GM12878 (cell line): Measurements from ENCODE around the gene IRF9. TPM values are rescaled to one million over a fixed set of nuclear protein-coding genes. Genes with fewer than 3 reads are reported as not detected.

ENCODE experiments used
- ATAC-seq: fragments of 200-7000 bp; cut with Tn5 transposase; 3 replicates; pipeline ENCODE4 v1.9.1; 2020; ENCODE audit warnings: mild to moderate bottlenecking, moderate library complexity
- BruUV-seq: library from RNA; stranded (reverse); fragments of 400-500 nt; replicated peaks from 2 replicates; lab custom pipeline; 2021; lab: Mats Ljungman, UMichigan
- CTCF ChIA-PET: fragments of 300-600 bp; sonication (Branson Sonifier 250); formaldehyde crosslinking; extraction: SDS; loops from one replicate; lab custom pipeline; 2021; ENCODE audit warnings: inconsistent platforms; lab: Yijun Ruan, JAX
- POLR2A ChIA-PET: fragments of 350-600 bp; formaldehyde crosslinking; extraction: SDS; loops from one replicate; lab custom pipeline; 2021; ENCODE audit warnings: inconsistent platforms; lab: Charles Lee
- RAD21 ChIA-PET: fragments of 300-600 bp; sonication (Branson Sonifier 250); formaldehyde crosslinking; loops from one replicate; lab custom pipeline; 2023; ENCODE audit warnings: antibody characterized with exemption; ENCODE audit not compliant: unreplicated experiment; lab: Charles Lee
- SMC1A ChIA-PET: fragments of 300-600 bp; sonication (Branson Sonifier 250); formaldehyde crosslinking; loops from one replicate; lab custom pipeline; 2023; ENCODE audit not compliant: unreplicated experiment, uncharacterized antibody; lab: Charles Lee
- DNase-seq: peaks from one replicate; pipeline ENCODE4 v3.0.0-alpha.2; 2011; ENCODE audit warnings: low read depth, low spot score
- FAIRE-seq: peaks from 3 replicates; lab custom pipeline; 2011; peaks lifted over from hg19 to GRCh38; lab: Jason Lieb, UNC
- H2AFZ ChIP-seq: 2 replicates; pipeline ENCODE4 v1.6.0; 2011; ENCODE audit warnings: low read depth, low read length, control low read depth; ENCODE audit not compliant: control insufficient read depth
- H3K27ac ChIP-seq: 2 replicates; pipeline ENCODE4 v1.5.1; 2011; ENCODE audit warnings: control low read depth; ENCODE audit not compliant: control insufficient read depth, insufficient read depth
- H3K27me3 ChIP-seq, 2 experiments: replicated peaks in 1 of 2; 2 replicates each; pipeline versions ENCODE4 v1.6.0 to v1.6.1; 2011; ENCODE audit warnings: low read length in 1 of 2; ENCODE audit not compliant: control insufficient read depth in 2 of 2, insufficient read depth in 2 of 2
- H3K36me3 ChIP-seq, 2 experiments: 2 replicates each; pipeline ENCODE4 v1.5.1; 2011; ENCODE audit warnings: low read length in 1 of 2; ENCODE audit not compliant: control insufficient read depth in 2 of 2, insufficient read depth in 2 of 2
- H3K4me1 ChIP-seq: 2 replicates; pipeline ENCODE4 v1.6.1; 2011; ENCODE audit warnings: mild to moderate bottlenecking, low read length, moderate library complexity, mixed read lengths; ENCODE audit not compliant: control insufficient read depth, insufficient read depth
- H3K4me2 ChIP-seq: 2 replicates; pipeline ENCODE4 v1.6.0; 2011; ENCODE audit warnings: control low read depth; ENCODE audit not compliant: control insufficient read depth, insufficient read depth
- H3K4me3 ChIP-seq: fragments of 200-600 bp; sonication (generic); 2 replicates; pipeline ENCODE4 v1.5.1; 2016
- H3K79me2 ChIP-seq: 2 replicates; pipeline ENCODE4 v1.6.0; 2011; ENCODE audit warnings: low read length; ENCODE audit not compliant: control insufficient read depth, insufficient read depth
- H3K9ac ChIP-seq: 2 replicates; pipeline ENCODE4 v1.8.0; 2011; ENCODE audit warnings: low read length, control low read depth, mixed read lengths; ENCODE audit not compliant: control insufficient read depth, insufficient read depth
- H3K9me3 ChIP-seq: replicated peaks from 3 replicates; pipeline ENCODE4 v1.5.1; 2011; ENCODE audit warnings: mild to moderate bottlenecking, low read length; ENCODE audit not compliant: control insufficient read depth, insufficient read depth
- H4K20me1 ChIP-seq: 2 replicates; pipeline ENCODE4 v1.6.0; 2011; ENCODE audit not compliant: control insufficient read depth, insufficient read depth
- RELB ChIP-seq: fragments of 450-650 bp; IDR thresholded peaks from 2 replicates; pipeline ENCODE4 v1.6.1; 2017; ENCODE audit warnings: low read depth, mild to moderate bottlenecking, moderate library complexity
- WGBS: methylation state at CpG from one replicate; pipeline ENCODE4 v1.1.6; 2016; ENCODE audit warnings: low lambda C conversion rate; ENCODE audit not compliant: insufficient replicate concordance, insufficient coverage; ENCODE audit errors: missing lambda C conversion rate; 5-methylcytosine and 5-hydroxymethylcytosine counted together
- in situ Hi-C: fragments of 300-500 bp; cut with MboI; formaldehyde crosslinking; loops from 9 replicates; pipeline ENCODE4 v1.14.3; 2018; ENCODE audit warnings: mixed read lengths
- intact Hi-C: fragments of 100-400 bp; cut with micrococcal nuclease; formaldehyde crosslinking; loops from one replicate; pipeline ENCODE4 v1.14.2; 2022; ENCODE audit not compliant: unreplicated experiment
- polyA plus RNA-seq, 11 experiments: library from polyadenylated mRNA; depleted of rRNA in 4 of 11; unstranded in 6 of 11; stranded (reverse) in 5 of 11; fragments of >200 nt; fragmentation: Nextera tagmentation in 4 of 11; fragmentation: Illumina TruSeq in 1 of 11; extraction: Ambion mirVana in 4 of 11; extraction: Trizol in 1 of 11; gene quantifications; 1 replicate in 1 of 11; 2 replicates in 10 of 11; pipeline versions ENCODE4 v1.2.1 to v1.2.3, GENCODE V29; 2011 to 2016; ENCODE audit warnings: inconsistent platforms in 2 of 11, missing spikeins in 2 of 11, low read depth in 1 of 11
- total RNA-seq, 4 experiments: library from RNA; depleted of rRNA in 3 of 4; stranded (reverse); fragments of >200 nt in 3 of 4; fragmentation: Illumina TruSeq in 1 of 4; extraction: Trizol in 1 of 4; gene quantifications; 2 replicates each; pipeline versions ENCODE4 v1.2.1 to v1.2.3, GENCODE V29; 2013 to 2021
- TF ChIP-seq, protein P1 (sequence below): fragments of 450-650 bp; conservative IDR thresholded peaks from 2 replicates; pipeline ENCODE4 v1.6.1; 2017; ENCODE audit warnings: mild to moderate bottlenecking, moderate library complexity

The IRF9 gene
- total and polyA plus RNA-seq, 10 of the 15 experiments (the other 5 are each of a cell fraction or from before 2014, with no cell fraction given): 47.6 to 234 (median 148) TPM

DNA sequence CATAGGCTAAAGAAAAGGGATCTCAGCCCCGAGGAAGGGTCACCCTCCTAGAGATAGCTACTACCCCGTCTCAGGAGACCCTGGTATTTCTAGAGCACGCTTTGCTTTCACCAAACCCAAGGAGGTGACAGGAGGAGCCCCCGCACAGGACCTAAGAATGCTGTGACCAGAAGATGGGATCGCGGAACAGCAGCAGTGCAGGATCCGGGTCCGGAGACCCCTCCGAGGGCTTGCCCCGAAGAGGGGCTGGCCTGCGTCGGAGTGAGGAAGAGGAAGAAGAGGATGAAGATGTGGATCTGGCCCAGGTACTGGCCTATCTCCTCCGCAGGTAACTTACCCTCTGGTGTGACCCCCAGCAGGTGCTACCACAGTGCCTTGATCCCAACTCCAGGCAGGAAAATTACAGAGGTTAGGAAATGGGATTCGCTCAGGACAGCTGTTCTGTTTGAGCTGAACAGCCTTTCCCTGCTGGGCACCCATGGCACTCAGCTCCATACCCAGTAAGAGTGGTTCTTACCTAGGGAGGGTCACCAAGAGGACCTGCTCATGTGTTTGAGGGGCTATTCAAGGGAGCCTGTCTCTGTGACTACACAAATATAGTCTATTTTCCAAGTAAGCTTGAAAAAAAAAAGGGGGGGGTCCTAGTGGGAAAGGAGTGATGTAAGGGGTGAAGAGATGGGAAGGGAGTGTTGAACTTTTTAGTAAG lies 45.5 kb upstream of the IRF9 start:
- WGBS: 0% methylated on average over 14 of the region's 14 CpGs

More for the DNA sequence above, 45.5 kb upstream of the IRF9 start:
- TF ChIP-seq, protein P1, sequence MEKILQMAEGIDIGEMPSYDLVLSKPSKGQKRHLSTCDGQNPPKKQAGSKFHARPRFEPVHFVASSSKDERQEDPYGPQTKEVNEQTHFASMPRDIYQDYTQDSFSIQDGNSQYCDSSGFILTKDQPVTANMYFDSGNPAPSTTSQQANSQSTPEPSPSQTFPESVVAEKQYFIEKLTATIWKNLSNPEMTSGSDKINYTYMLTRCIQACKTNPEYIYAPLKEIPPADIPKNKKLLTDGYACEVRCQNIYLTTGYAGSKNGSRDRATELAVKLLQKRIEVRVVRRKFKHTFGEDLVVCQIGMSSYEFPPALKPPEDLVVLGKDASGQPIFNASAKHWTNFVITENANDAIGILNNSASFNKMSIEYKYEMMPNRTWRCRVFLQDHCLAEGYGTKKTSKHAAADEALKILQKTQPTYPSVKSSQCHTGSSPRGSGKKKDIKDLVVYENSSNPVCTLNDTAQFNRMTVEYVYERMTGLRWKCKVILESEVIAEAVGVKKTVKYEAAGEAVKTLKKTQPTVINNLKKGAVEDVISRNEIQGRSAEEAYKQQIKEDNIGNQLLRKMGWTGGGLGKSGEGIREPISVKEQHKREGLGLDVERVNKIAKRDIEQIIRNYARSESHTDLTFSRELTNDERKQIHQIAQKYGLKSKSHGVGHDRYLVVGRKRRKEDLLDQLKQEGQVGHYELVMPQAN: peak; percentile 26; the same call in 1 of the 2 replicates
- no peak for TF ChIP-seq RELB
- DNase-seq (no peak), ATAC-seq (no peak), FAIRE-seq (no peak)
- BruUV-seq: TSS peak; percentile 76
- Histone ChIP-seq H3K36me3 (peaks cover 7 to 23% of the 10 kb centered on the region in 2 experiments), H3K79me2 (peaks cover 24% of the 10 kb centered on the region), H2AFZ (peak overlapping the region; percentile 82), H3K27ac (peak overlapping the region; percentile 94), H4K20me1 (no peaks in the 10 kb centered on the region), H3K4me2 (peak overlapping the region; percentile 92), H3K9ac (peak overlapping the region; percentile 82), H3K4me3 (peak overlapping the region; percentile 96), H3K27me3 (no peaks in the 10 kb centered on the region), H3K9me3 (no peaks in the 10 kb centered on the region), H3K4me1 (peaks cover 5% of the 10 kb centered on the region)
- SMC1A ChIA-PET: interaction anchor here (0.9 to 7.7 kb wide), 15 partner anchors 10 to 182 kb away, joined by 3 to 70 read pairs (median 7); partner anchors contain the start of genes CHMP4A, IPO4, IRF9 and PCK2
- CTCF ChIA-PET: interaction anchor here (0.7 to 5.9 kb wide), 18 partner anchors 8 to 1021 kb away, joined by 3 to 39 read pairs (median 7); partner anchors contain the start of genes ACIN1, CIDEB, EMC9 and IRF9
- in situ Hi-C loops: loop anchor here (25.0 kb wide), 1 partner anchor 803 kb away; the partner anchor contains the start of genes BCL2L2, PABPN1 and PPP1R3E
- POLR2A ChIA-PET: interaction anchor here (0.7 to 17.1 kb wide), 15 partner anchors 10 to 315 kb away, joined by 3 to 276 read pairs (median 7); partner anchors contain the start of genes CARMIL3, CHMP4A, EMC9 and FITM1
- RAD21 ChIA-PET: interaction anchor here (1.1 to 5.8 kb wide), 17 partner anchors 9 to 158 kb away, joined by 3 to 69 read pairs (median 9); partner anchors contain the start of genes CARMIL3, EMC9, IPO4 and IRF9
- intact Hi-C loops: loop anchor here (2.0 kb wide), 1 partner anchor 55 kb away; no protein-coding TSS in a partner anchor
